Activated CD4-positive, alpha-beta T cell treated with anti-CD3 and anti-CD28 coated beads, Interleukin-2, amount 10 ng/mL, durations not matched to agents 24 days and 14 days (primary cell): ENCODE measurements around the gene BORCS5. TPM values are rescaled to one million over a fixed set of nuclear protein-coding genes. Genes with fewer than 3 reads are reported as not detected.
A peak's percentile ranks its signal among the peaks of the same experiment; 100 is the strongest.

Experiments
- DNase-seq: peaks from one replicate; pipeline ENCODE4 v3.0.0; 2022
- H3K27ac Mint-ChIP-seq: one replicate; pipeline ENCODE4 v1.8.0; 2022; ENCODE audit warnings: mild to moderate bottlenecking, mixed read lengths
- H3K27me3 Mint-ChIP-seq: one replicate; pipeline ENCODE4 v1.8.0; 2022; ENCODE audit warnings: mixed read lengths
- H3K36me3 Mint-ChIP-seq: one replicate; pipeline ENCODE4 v1.8.0; 2022; ENCODE audit warnings: low read depth, mild to moderate bottlenecking, mixed read lengths
- H3K4me1 Mint-ChIP-seq: one replicate; pipeline ENCODE4 v1.8.0; 2021; ENCODE audit warnings: mixed read lengths
- H3K4me3 Mint-ChIP-seq: one replicate; pipeline ENCODE4 v1.8.0; 2022; ENCODE audit warnings: mild to moderate bottlenecking, moderate library complexity, mixed read lengths
- H3K9me3 Mint-ChIP-seq: one replicate; pipeline ENCODE4 v1.8.0; 2021; ENCODE audit warnings: mixed read lengths
- intact Hi-C: fragments of 100-400 bp; cut with micrococcal nuclease; formaldehyde crosslinking; loops from one replicate; pipeline ENCODE4 v1.15.1; 2023
- total RNA-seq: library from RNA; stranded (reverse); gene quantifications from 2 replicates; pipeline ENCODE4 v1.2.3, GENCODE V29; 2022

BORCS5 gene
- total RNA-seq, 1 donor from 2014 or later: 34.0 TPM

DNA sequence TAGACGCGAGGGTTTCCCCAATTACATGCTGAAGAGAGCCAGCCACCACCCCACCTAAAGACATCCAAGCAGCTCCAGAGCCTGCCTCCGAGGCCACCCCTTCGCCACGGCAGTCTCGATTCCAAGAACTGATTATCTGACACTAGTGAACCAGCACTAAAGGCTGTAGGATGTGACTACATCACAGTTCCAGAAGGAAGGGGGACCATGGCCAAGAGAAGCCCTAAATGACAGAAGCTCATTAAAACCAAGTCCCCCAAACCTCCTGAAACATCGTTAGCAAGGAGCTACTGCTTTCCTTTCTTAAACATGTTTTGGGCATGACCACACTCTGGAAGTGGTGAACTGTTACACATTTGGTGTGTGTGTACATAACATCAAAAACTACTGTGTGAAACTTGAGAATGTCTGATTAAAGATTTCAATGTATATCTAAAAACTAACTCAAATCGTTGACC lies 117.6 kb downstream of the BORCS5 start:
- peak; percentile 81 for DNase-seq
- Mint-ChIP-seq H3K4me1 (peaks cover 53% of the 10 kb centered on the region), H3K27ac (peak overlapping the region; percentile 100), H3K4me3 (peak overlapping the region; percentile 78), H3K36me3 (peaks cover 62% of the 10 kb centered on the region), H3K9me3 (no peaks in the 10 kb centered on the region), H3K27me3 (no peaks in the 10 kb centered on the region)
- intact Hi-C loops: loop anchor here (1.0 to 2.0 kb wide), 3 partner anchors 32 to 240 kb away; no protein-coding TSS in a partner anchor

DNA sequence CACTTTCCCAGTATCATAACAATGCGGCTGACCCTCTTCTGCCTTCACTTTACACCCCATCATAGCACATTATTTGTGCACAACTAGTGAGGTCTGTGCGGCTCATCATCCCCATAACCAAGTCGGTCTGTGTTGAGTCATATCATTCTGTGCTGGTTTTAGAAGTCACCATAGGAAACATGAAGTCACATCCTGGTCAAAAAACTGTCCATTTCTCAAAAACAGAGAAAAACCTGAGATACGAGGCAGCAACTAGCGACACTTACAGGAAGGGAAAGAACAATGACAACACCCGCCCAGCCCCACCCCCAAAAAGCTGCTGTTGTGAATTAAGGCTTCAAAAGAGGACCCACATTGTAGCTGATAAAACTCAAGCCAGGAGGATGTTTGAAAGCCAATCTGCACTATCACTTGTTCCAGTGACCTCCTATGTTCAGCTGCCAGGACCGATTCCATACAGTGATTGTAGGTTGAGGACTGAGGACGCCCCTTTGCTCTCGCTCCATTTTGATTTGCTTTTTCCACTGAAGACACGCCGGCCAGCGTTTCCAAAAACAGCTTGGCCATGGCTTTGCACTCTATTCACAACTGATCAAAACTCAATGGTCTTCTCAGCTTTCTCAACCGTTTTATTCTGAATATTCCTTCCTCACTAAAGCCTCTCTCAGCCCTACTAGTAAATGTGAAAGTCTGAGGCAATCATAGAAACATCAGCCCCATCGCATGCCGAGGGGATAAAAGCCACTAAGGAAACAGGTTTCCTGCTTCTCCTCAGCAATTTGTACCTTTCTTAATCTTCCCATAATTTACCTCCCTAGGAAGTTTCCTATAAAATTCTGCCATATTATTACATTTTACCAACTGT lies 118.3 kb downstream of the BORCS5 start:
- peak; percentile 90 for DNase-seq
- peak overlapping the region; percentile 78 for H3K4me3 Mint-ChIP-seq
- H3K36me3 Mint-ChIP-seq: peaks cover 66% of the 10 kb centered on the region
- intact Hi-C loops: loop anchor here (1.0 to 5.0 kb wide), 10 partner anchors 9 to 240 kb away; partner anchors contain the start of genes CREBL2 and DUSP16
- H3K4me1 Mint-ChIP-seq: peaks cover 59% of the 10 kb centered on the region
- H3K27me3 Mint-ChIP-seq: no peaks in the 10 kb centered on the region
- no peaks in the 10 kb centered on the region for H3K9me3 Mint-ChIP-seq
- H3K27ac Mint-ChIP-seq: peak overlapping the region; percentile 100

DNA sequence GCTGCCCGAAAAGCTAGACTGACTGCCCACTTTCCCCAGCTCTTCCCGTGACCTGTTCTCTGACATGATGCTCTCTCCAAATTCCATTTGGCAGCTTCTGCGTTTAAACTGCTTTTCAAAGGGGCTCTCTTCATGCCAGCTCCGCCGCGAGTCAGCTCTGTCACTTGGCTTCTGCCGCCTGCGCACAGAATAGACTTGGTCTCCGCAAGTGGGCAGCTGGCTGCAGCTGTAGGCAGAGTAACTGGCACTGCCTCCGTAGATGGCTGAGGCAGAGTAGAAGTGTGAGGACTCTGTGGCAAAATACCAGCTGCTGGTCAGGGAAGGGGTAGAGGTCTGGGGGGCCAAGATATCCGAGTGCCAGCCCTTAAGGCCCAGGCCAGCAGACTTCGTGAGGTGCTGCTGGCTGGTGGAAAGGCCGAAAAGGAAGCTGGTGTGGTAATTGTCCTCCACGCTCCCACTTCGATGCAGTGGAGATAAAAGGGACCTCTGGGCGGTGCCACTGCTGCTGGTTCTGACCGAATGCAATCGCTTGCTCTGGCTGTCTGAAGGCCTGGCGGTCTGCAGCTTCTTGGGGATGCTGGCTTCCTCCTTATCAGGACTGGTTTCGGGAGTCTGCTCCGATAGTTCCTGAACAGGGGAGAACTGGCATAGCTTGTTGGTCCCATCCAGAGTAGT lies 120.1 kb downstream of the BORCS5 start:
- Mint-ChIP-seq H3K27me3 (no peaks in the 10 kb centered on the region), H3K4me3 (no peak overlapping the region), H3K36me3 (peaks cover 58% of the 10 kb centered on the region), H3K4me1 (peaks cover 62% of the 10 kb centered on the region), H3K27ac (peak overlapping the region; percentile 87), H3K9me3 (no peaks in the 10 kb centered on the region)
- DNase-seq: peak; percentile 50
- intact Hi-C loops: loop anchor here (5.0 kb wide), 1 partner anchor 135 kb away; the partner anchor contains the start of gene CREBL2

DNA sequence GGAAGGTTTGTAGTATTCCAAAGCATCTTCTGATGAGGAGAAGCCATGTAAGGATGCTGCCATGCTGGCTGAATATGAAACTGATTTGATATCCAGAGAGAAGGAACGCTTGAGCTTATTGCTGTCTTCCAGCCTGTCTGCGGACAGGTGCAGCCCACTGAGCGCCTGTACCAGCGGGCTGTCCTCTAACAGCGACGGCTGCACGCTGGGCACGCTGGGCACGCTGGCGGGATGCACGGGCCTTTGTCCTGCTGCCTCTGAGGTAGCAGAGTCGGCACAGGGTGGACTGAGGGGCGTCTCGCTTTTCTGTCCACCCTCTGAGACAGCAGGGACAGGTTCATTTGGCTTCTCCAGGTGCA lies 120.6 kb downstream of the BORCS5 start:
- H3K4me1 Mint-ChIP-seq: peaks cover 65% of the 10 kb centered on the region
- peaks cover 60% of the 10 kb centered on the region for H3K36me3 Mint-ChIP-seq
- peak; percentile 56 for DNase-seq
- no peaks in the 10 kb centered on the region for H3K9me3 Mint-ChIP-seq
- H3K4me3 Mint-ChIP-seq: no peak overlapping the region
- intact Hi-C loops: loop anchor here (5.0 kb wide), 1 partner anchor 135 kb away; the partner anchor contains the start of gene CREBL2
- H3K27me3 Mint-ChIP-seq: no peaks in the 10 kb centered on the region
- peak overlapping the region; percentile 87 for H3K27ac Mint-ChIP-seq

DNA sequence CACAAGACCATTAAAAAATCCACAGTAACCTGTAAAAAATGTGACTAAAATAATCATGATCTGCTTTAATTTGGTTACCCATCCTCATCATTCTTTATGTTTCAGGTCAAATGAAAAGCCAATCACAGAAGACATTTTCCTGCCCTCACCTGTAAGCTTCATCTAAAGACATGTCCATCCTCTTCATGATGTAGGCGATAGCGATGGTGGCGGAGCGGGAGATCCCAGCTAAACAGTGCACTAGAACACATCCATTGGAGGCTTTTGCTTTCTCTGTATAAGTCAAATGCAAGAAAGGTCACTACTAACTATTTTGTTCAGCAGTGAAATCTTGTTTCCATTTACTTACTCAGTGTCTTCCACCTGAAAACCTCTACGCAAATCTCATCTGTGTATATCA lies 123.2 kb downstream of the BORCS5 start:
- intact Hi-C loops: no loop called here
- Mint-ChIP-seq H3K9me3 (no peaks in the 10 kb centered on the region), H3K4me1 (peaks cover 60% of the 10 kb centered on the region), H3K36me3 (peaks cover 62% of the 10 kb centered on the region), H3K27ac (peak overlapping the region; percentile 70), H3K4me3 (peak overlapping the region; percentile 18), H3K27me3 (no peaks in the 10 kb centered on the region)
- peak; percentile 54 for DNase-seq

DNA sequence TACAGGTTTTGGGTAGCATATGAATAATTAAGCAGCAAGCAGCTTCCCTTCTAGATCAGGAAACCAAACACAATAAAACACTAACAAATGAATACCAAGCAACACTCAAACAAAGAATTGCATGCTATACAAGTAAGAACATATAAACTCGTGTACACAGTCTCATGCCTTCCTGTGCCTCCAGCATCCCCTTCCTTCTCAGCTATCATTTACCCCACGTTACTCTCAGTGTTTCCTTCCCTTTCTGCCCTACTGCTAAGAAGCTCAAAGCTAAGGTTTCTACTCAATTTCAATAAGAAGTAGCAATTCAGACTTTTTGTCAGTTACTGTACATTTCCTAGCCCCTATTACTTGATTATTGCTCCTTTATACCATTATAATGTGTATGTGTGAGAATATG lies 124.8 kb downstream of the BORCS5 start:
- Mint-ChIP-seq H3K9me3 (no peaks in the 10 kb centered on the region), H3K4me3 (peak overlapping the region; percentile 83), H3K27me3 (no peaks in the 10 kb centered on the region), H3K4me1 (peaks cover 51% of the 10 kb centered on the region), H3K27ac (peak overlapping the region; percentile 96), H3K36me3 (peaks cover 69% of the 10 kb centered on the region)
- intact Hi-C loops: loop anchor here (1.0 to 2.0 kb wide), 3 partner anchors 25 to 83 kb away; no protein-coding TSS in a partner anchor
- DNase-seq: peak; percentile 83

DNA sequence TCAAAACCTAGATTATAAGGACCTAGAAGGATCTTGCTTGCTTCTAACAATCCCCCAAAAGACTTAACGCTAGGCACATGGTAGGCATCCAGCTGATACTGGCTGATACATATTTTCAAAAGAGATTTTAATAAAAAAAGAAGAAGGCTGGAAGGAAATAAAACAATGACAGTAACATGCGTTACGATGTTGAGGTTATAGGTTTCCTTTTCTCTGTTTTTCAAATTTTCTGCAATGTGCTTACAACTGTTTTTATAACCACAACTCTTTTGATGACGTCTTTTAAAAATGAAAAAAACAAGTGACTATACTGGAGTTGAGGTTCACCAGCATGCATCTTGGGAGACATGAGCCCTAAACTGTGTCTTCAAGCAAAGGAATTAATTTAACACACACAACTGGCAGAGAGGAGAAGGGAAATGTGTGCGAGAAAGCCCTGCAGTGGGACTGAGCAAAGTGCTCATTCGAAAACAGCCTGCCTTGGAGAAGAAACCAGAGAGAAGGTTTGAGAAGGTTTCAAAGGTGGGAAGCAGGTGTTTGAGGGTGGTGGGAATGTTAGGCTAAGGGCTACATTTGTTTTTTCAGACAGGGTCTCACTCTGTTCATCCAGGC lies 125.4 kb downstream of the BORCS5 start:
- H3K9me3 Mint-ChIP-seq: no peaks in the 10 kb centered on the region

DNA sequence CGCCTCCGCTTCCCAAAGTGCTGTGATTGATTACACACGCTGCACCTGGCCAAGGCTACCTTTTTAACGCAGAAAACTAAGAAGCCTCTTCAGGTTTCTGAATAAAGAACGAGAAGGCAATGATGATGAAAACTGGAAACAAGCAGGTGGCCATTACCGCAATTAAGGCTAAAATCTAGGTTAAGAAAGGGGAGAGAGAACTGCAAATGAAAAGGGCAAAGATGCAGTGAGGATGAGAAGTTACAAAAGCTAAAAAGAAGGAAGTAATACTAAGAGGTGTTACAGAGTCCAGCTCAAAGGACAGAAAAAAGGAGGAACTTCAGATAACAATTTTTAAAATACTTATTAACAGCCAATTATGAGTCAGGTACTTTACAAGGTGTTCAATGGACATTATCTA lies 126.1 kb downstream of the BORCS5 start:
- peak overlapping the region; percentile 83 for H3K4me3 Mint-ChIP-seq
- H3K36me3 Mint-ChIP-seq: peaks cover 67% of the 10 kb centered on the region
- DNase-seq: no peak
- no peaks in the 10 kb centered on the region for H3K27me3 Mint-ChIP-seq
- H3K9me3 Mint-ChIP-seq: no peaks in the 10 kb centered on the region
- intact Hi-C loops: loop anchor here (2.0 kb wide), 2 partner anchors 24 to 82 kb away; no protein-coding TSS in a partner anchor
- H3K4me1 Mint-ChIP-seq: peaks cover 59% of the 10 kb centered on the region
- H3K27ac Mint-ChIP-seq: peak overlapping the region; percentile 96

More for the DNA sequence above, 125.4 kb downstream of the BORCS5 start:
- Mint-ChIP-seq H3K4me1 (peaks cover 53% of the 10 kb centered on the region), H3K4me3 (peak overlapping the region; percentile 83), H3K27ac (peak overlapping the region; percentile 96), H3K36me3 (peaks cover 69% of the 10 kb centered on the region), H3K27me3 (no peaks in the 10 kb centered on the region)
- intact Hi-C loops: loop anchor here (2.0 kb wide), 2 partner anchors 25 to 83 kb away; no protein-coding TSS in a partner anchor
- DNase-seq: peak; percentile 88

DNA sequence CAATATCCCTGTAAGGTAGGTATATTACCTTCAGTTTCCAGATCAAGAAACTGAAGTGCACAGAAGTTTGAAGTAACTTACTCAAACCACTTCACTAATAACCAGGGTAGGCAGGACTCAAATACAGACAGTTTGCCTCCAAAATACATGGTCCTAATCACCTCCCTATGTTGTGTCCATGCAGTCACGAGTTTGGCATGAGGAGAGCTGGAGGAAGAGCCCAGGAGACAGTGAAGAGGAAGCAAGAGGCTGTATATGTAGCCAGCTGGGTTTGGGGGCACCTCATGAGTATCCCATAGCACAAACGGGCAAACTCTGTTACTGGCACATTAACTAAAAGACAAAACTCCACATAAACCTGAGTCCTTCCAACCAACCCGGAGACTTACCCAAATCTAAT lies 126.6 kb downstream of the BORCS5 start:
- intact Hi-C loops: loop anchor here (2.0 kb wide), 2 partner anchors 23 to 81 kb away; no protein-coding TSS in a partner anchor
- Mint-ChIP-seq H3K36me3 (peaks cover 69% of the 10 kb centered on the region), H3K4me3 (peak overlapping the region; percentile 80), H3K9me3 (peaks cover 4% of the 10 kb centered on the region), H3K27me3 (no peaks in the 10 kb centered on the region), H3K27ac (peak overlapping the region; percentile 96), H3K4me1 (peaks cover 64% of the 10 kb centered on the region)
- peak; percentile 66 for DNase-seq

DNA sequence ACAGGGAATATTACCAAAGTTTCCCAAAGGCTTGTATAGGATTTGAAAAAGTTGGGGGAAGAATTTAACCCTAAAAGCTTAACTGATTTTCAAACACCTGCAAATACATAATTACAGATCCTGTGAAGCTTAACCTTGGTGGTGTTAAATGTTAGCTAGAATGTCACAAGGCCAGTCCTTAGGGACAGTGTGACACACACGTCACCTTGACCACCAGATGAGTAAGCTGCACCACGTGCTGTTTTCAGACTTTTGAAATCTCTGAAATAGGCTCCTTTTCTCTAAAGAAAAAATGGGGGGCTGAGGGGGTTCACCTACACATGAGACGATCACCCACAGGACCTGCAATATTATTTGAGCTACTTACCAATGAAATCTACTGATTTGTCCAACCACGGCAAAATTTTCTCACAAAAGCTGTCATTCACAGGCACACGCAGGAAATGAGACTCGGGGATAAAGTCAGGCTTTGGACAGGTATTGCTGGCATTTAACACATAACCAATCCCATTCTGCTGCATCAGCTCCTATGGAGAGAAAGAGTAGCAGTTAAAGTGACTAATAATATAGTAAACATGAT lies 129.9 kb downstream of the BORCS5 start:
- intact Hi-C loops: no loop called here
- peaks cover 4% of the 10 kb centered on the region for H3K9me3 Mint-ChIP-seq
- H3K27ac Mint-ChIP-seq: peak overlapping the region; percentile 54
- no peak for DNase-seq
- no peaks in the 10 kb centered on the region for H3K27me3 Mint-ChIP-seq
- no peak overlapping the region for H3K4me3 Mint-ChIP-seq
- peaks cover 38% of the 10 kb centered on the region for H3K4me1 Mint-ChIP-seq
- peaks cover 55% of the 10 kb centered on the region for H3K36me3 Mint-ChIP-seq

DNA sequence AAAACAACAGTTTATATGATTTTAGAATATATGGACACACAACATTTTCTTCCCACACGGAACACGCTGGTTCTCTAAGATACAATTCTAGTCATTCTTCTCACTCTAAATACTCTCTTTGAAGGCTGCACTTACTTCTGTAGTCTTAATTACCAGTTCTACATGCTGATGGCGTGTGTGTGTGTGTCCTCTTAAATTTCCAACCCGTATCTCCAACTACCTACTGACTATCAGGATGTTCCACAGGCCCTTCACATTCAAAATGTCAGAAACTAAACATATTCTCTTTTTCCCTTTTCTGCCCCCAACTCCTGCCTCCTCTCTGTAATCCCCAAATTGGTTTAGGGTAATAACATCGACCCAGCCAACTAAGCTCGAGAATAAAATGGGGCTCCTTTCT lies 130.6 kb downstream of the BORCS5 start:
- Mint-ChIP-seq H3K4me3 (no peak overlapping the region), H3K4me1 (peaks cover 34% of the 10 kb centered on the region), H3K27ac (peak overlapping the region; percentile 54), H3K27me3 (no peaks in the 10 kb centered on the region), H3K36me3 (peaks cover 52% of the 10 kb centered on the region), H3K9me3 (peaks cover 4% of the 10 kb centered on the region)
- DNase-seq: no peak
- intact Hi-C loops: no loop called here

DNA sequence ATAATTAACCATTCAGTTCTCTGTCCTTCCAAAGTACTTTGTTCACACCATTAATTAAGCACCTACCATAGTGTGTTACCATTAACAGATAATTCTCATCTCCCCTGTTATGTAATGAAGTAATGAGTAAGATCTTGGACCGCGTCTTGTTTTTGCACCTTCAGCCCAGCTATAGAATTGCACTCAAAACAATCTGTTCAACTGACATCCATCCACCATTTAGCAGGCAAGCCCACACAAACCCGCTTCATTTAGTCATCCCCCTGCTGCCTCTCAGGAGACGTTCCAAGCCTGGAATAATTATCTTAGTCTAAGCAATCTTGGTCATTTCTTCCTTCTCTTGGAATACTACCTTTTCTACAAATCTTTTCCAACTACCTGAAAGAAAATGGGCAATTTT lies 131.4 kb downstream of the BORCS5 start:
- Mint-ChIP-seq H3K4me1 (peaks cover 29% of the 10 kb centered on the region), H3K27ac (peak overlapping the region; percentile 54), H3K4me3 (no peak overlapping the region), H3K27me3 (no peaks in the 10 kb centered on the region), H3K9me3 (peaks cover 4% of the 10 kb centered on the region), H3K36me3 (peaks cover 49% of the 10 kb centered on the region)
- intact Hi-C loops: no loop called here
- DNase-seq: no peak
